ENCODE results near the gene GRIN2C. TPM values are rescaled to one million over a fixed set of nuclear protein-coding genes. Genes with fewer than 3 reads are reported as not detected.

GRIN2C gene
- total and polyA plus RNA-seq, 2 donors (not counting 3 experiments of a cell fraction or from before 2014, with no cell fraction given) = 0.04 to 0.60 TPM

GRCh38 chr17:74800531-74800930 lies 59.2 kb downstream of the GRIN2C start:
- TF ChIP-seq FOS (IDR thresholded peaks at IDR 0.05; ENCODE audit: borderline replicate concordance, insufficient read depth, low read length) = no peak
- FAIRE-seq (no peak), DNase-seq (ENCODE audit: low read depth, low spot score) (no peak)
- Histone ChIP-seq H3K9me3 (replicated peaks; ENCODE audit: control insufficient read depth, insufficient read depth, low read length) (no peaks in the 10 kb centered on the region), H3K4me2 (ENCODE audit: insufficient read depth, low read length) (no peak overlapping the region), H3K79me2 (ENCODE audit: control insufficient read depth, insufficient read depth, low read length) (no peaks in the 10 kb centered on the region), H3K36me3 (ENCODE audit: control insufficient read depth in 2 of 2, extremely low read depth in 1 of 2, insufficient read depth in 2 of 2, low read length in 2 of 2) (peaks cover 3 to 6% of the 10 kb centered on the region in 2 experiments), H2AFZ (ENCODE audit: low read depth, low read length) (no peak overlapping the region), H3K4me1 (ENCODE audit: control insufficient read depth, extremely low read depth, insufficient read depth, low read length) (peaks cover 24% of the 10 kb centered on the region), H4K20me1 (replicated peaks; ENCODE audit: control insufficient read depth, extremely low read depth, insufficient read depth, low read length) (no peaks in the 10 kb centered on the region), H3K27me3 (ENCODE audit: control insufficient read depth in 2 of 2, insufficient read depth in 2 of 2, low read length in 2 of 2) (no peaks in the 10 kb centered on the region), H3K27ac (ENCODE audit: insufficient read depth, low read depth, low read length) (no peak overlapping the region), H3K4me3 (replicated peaks in 1 of 3; ENCODE audit: insufficient read depth in 1 of 3, low read depth in 1 of 3, low read length in 3 of 3) (no peak overlapping the region), H3K9ac (replicated peaks; ENCODE audit: extremely low read depth, insufficient read depth, low read length) (no peak overlapping the region), H3K9me1 (replicated peaks; ENCODE audit: control insufficient read depth, extremely low read depth, insufficient read depth, low read length) (no peaks in the 10 kb centered on the region)
- no TSS peak for BruUV-seq (replicated peaks)
- CTCF ChIA-PET = no interaction called here
- intact Hi-C loops (cut with micrococcal nuclease) = no loop called here
- dilution Hi-C loops (cut with MboI; ENCODE audit: extremely low pct_ligation_motif_present, low sequenced_read_pairs) = no loop called here
- POLR2A ChIA-PET = interaction anchor here (0.5 kb wide), 1 partner anchor 73 kb away, joined by 3 read pairs; no protein-coding TSS in a partner anchor

- POLR2A ChIA-PET = no interaction called here
- Histone ChIP-seq H3K27ac (ENCODE audit: insufficient read depth, low read depth, low read length) (peak overlapping the region; percentile 39), H3K4me2 (ENCODE audit: insufficient read depth, low read length) (no peak overlapping the region), H3K36me3 (ENCODE audit: control insufficient read depth in 2 of 2, extremely low read depth in 1 of 2, insufficient read depth in 2 of 2, low read length in 2 of 2) (peaks cover 6 to 9% of the 10 kb centered on the region in 2 experiments), H3K9me3 (replicated peaks; ENCODE audit: control insufficient read depth, insufficient read depth, low read length) (no peaks in the 10 kb centered on the region), H2AFZ (ENCODE audit: low read depth, low read length) (no peak overlapping the region), H4K20me1 (replicated peaks; ENCODE audit: control insufficient read depth, extremely low read depth, insufficient read depth, low read length) (no peaks in the 10 kb centered on the region), H3K4me3 (replicated peaks in 1 of 3; ENCODE audit: insufficient read depth in 1 of 3, low read depth in 1 of 3, low read length in 3 of 3) (no peak overlapping the region), H3K9ac (replicated peaks; ENCODE audit: extremely low read depth, insufficient read depth, low read length) (no peak overlapping the region), H3K79me2 (ENCODE audit: control insufficient read depth, insufficient read depth, low read length) (no peaks in the 10 kb centered on the region), H3K4me1 (ENCODE audit: control insufficient read depth, extremely low read depth, insufficient read depth, low read length) (peaks cover 24% of the 10 kb centered on the region), H3K9me1 (replicated peaks; ENCODE audit: control insufficient read depth, extremely low read depth, insufficient read depth, low read length) (no peaks in the 10 kb centered on the region), H3K27me3 (ENCODE audit: control insufficient read depth in 2 of 2, insufficient read depth in 2 of 2, low read length in 2 of 2) (no peaks in the 10 kb centered on the region)
- FAIRE-seq = no peak
- CTCF ChIA-PET = interaction anchor here (0.7 to 0.9 kb wide), 2 partner anchors 27 to 44 kb away, joined by 3 read pairs; no protein-coding TSS in a partner anchor
- TF ChIP-seq JUN (IDR thresholded peaks at IDR 0.05; ENCODE audit: borderline replicate concordance, insufficient read depth, insufficient read length, low read depth) = no peak
- TF ChIP-seq EZH2 (IDR thresholded peaks at IDR 0.05; ENCODE audit: borderline replicate concordance, low read depth, low read length, severe bottlenecking) = no peak
- TF ChIP-seq FOS (IDR thresholded peaks at IDR 0.05; ENCODE audit: borderline replicate concordance, insufficient read depth, low read length) = no peak
- TF ChIP-seq GATA2 (IDR thresholded peaks at IDR 0.05; ENCODE audit: insufficient read depth, insufficient read length, low read depth, low read length) = no peak
- TF ChIP-seq POLR2AphosphoS5 (IDR thresholded peaks at IDR 0.05; ENCODE audit: insufficient read depth, low read depth, low read length) = no peak
- no peak for TF ChIP-seq MAX (IDR thresholded peaks at IDR 0.05; ENCODE audit: insufficient read depth, insufficient read length)
- TF ChIP-seq MYC (IDR thresholded peaks at IDR 0.05; ENCODE audit: low read depth, low read length) = no peak
- TF ChIP-seq POLR2A (IDR thresholded peaks at IDR 0.05; ENCODE audit: low read depth, low read length) = no peak
- no peak for TF ChIP-seq CTCF (IDR thresholded peaks at IDR 0.05; ENCODE audit: extremely low read depth in 1 of 2, insufficient read depth in 1 of 2, low read depth in 1 of 2, low read length in 2 of 2)
- no peak for DNase-seq (ENCODE audit: low read depth, low spot score)
- dilution Hi-C loops (cut with MboI; ENCODE audit: extremely low pct_ligation_motif_present, low sequenced_read_pairs) = no loop called here
- BruUV-seq (replicated peaks) = no TSS peak
- intact Hi-C loops (cut with micrococcal nuclease) = loop anchor here (2.0 kb wide), 1 partner anchor 28 kb away; no protein-coding TSS in a partner anchor
Observed at GRCh38 chr17:74799097-74799496, 60.6 kb downstream of the GRIN2C start.
